Measurements from ENCODE around the gene ZFAND2B. TPM values are rescaled to one million over a fixed set of nuclear protein-coding genes. Genes with fewer than 3 reads are reported as not detected.

Gene ZFAND2B
- total RNA-seq, 1 experiment from 2014 or later, result 16.4 TPM

DNA sequence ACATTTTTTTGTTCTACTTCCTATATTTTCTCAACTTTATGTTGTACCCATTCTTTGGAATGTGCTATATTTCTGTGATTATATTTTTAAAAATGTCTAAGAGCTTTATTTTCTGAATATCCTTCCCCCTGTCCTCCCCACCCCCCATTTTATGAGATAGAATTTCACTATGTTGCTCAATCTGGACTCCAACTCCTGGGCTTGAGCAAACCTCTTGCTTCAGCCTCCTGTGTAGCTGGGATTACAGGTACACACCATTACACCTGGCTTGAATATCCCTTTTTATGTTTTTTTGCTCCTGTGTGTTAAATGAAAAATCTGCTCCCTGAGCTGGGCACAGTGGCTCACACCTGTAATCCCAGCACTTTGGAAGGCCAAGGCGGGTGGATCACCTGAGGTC lies 9.2 kb upstream of the ZFAND2B start:
- WGBS (ENCODE audit: extremely low coverage, insufficient read length, low lambda C conversion rate), result no CpG with 5 or more reads among the region's 1 CpG

More for the DNA sequence above, 9.2 kb upstream of the ZFAND2B start:
- Histone ChIP-seq H3T11ph (ENCODE audit: low read length) (no peak overlapping the region), H3K18ac (ENCODE audit: insufficient read length, low read depth, low read length) (no peak overlapping the region), H3K79me2 (ENCODE audit: insufficient read depth, low read length) (no peaks in the 10 kb centered on the region), H3K23ac (ENCODE audit: insufficient read length, low read depth, low read length) (no peak overlapping the region), H2BK12ac (ENCODE audit: insufficient read length, low read depth, low read length) (no peak overlapping the region), H3K23me2 (ENCODE audit: insufficient read length, low read depth, low read length, poor library complexity, severe bottlenecking) (no peaks in the 10 kb centered on the region), H4K20me1 (ENCODE audit: control insufficient read depth, insufficient read depth, insufficient read length) (no peaks in the 10 kb centered on the region), H3K4me1 (ENCODE audit: insufficient read depth, low read length) (no peaks in the 10 kb centered on the region), H4K8ac (replicated peaks; ENCODE audit: insufficient read length, low read depth, low read length) (no peak overlapping the region), H2AK5ac (ENCODE audit: insufficient read length, low read length) (no peak overlapping the region), H2AFZ (ENCODE audit: low read length) (no peak overlapping the region), H2BK5ac (ENCODE audit: insufficient read length, low read length) (no peak overlapping the region), H3K79me1 (ENCODE audit: insufficient read depth, low read depth, low read length, poor library complexity, severe bottlenecking) (no peaks in the 10 kb centered on the region), H3K4me2 (ENCODE audit: insufficient read depth, insufficient read length, low read length) (no peak overlapping the region), H3K14ac (ENCODE audit: insufficient read depth, low read length) (no peak overlapping the region), H2BK20ac (ENCODE audit: low read depth, low read length, poor library complexity, severe bottlenecking) (no peak overlapping the region), H3K9ac (ENCODE audit: extremely low read depth, insufficient read length, low read length) (no peak overlapping the region), H3K4ac (ENCODE audit: low read depth, low read length) (no peak overlapping the region), H4K91ac (ENCODE audit: insufficient read length, low read depth, low read length) (no peak overlapping the region), H4K5ac (ENCODE audit: insufficient read length, low read depth, low read length) (no peak overlapping the region), H2BK120ac (ENCODE audit: low read depth, low read length, poor library complexity, severe bottlenecking) (no peak overlapping the region), H3K56ac (ENCODE audit: insufficient read length, low read depth, low read length) (no peak overlapping the region), H3K9me3 (ENCODE audit: control insufficient read depth, low read depth, low read length) (no peaks in the 10 kb centered on the region), H3K27me3 (ENCODE audit: insufficient read depth, low read length) (no peaks in the 10 kb centered on the region), H3K27ac (ENCODE audit: insufficient read length, low read depth, low read length) (no peak overlapping the region), H2BK15ac (ENCODE audit: low read depth, low read length) (no peak overlapping the region)
- Mint-ChIP-seq H3K9me3 (peaks cover 4% of the 10 kb centered on the region in 2 experiments; a peak in 3 of 5 replicates), H3K4me1 (peaks cover 11 to 20% of the 10 kb centered on the region in 2 experiments), H3K27ac (no peak overlapping the region), H3K36me3 (ENCODE audit: insufficient read depth in 1 of 3, low read depth in 3 of 3) (peaks cover 2 to 4% (median 3%) of the 10 kb centered on the region in 3 experiments; a peak in 4 of 7 replicates), H3K4me3 (no peak overlapping the region), H3K27me3 (ENCODE audit: low read depth) (peaks cover 9% of the 10 kb centered on the region)
- no peak for DNase-seq
- no peak for TF ChIP-seq CTCF (conservative IDR thresholded peaks at IDR 0.05)
